Measurements from ENCODE around the gene RPUSD1.

RPUSD1 gene

DNA sequence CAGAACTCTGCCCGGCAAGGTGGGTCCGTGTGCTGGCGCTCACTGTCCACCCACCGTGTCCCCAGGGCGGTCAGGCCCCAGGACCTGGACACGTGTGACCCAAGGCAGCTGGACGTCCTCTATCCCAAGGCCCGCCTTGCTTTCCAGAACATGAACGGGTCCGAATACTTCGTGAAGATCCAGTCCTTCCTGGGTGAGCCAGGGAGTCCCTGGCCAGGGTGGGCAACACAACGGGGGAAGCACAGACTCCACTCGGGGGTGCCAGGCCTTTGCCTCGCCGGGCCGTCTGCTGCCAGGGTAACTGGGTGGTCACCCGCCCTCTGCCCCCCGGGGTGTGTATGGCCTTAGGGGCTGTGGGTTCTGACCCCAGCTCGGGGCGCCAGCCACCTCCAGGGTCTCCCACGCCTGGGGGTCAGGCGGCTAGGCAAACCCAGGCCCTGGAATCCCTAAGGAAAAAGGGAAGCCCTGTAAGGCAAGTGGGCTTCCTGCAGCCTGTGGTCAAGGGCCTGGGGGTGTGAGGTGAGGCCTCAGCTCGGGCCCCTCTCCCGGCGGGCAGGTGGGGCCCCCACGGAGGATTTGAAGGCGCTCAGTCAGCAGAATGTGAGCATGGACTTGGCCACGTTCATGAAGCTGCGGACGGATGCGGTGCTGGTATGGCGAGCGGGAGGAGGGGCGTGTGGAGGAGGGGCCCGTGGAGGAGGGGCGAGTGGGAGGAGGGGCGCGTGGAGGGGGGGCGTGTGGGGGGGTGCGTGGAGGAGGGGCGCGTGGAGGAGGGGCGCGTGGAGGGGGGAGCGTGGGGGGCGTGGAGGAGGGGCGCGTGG, 21.2 kb downstream of the RPUSD1 start:
- H3K4me1 ChIP-seq (ENCODE audit: control insufficient read depth, insufficient read depth, low read length, poor library complexity, severe bottlenecking) = no peaks in the 10 kb centered on the region

DNA sequence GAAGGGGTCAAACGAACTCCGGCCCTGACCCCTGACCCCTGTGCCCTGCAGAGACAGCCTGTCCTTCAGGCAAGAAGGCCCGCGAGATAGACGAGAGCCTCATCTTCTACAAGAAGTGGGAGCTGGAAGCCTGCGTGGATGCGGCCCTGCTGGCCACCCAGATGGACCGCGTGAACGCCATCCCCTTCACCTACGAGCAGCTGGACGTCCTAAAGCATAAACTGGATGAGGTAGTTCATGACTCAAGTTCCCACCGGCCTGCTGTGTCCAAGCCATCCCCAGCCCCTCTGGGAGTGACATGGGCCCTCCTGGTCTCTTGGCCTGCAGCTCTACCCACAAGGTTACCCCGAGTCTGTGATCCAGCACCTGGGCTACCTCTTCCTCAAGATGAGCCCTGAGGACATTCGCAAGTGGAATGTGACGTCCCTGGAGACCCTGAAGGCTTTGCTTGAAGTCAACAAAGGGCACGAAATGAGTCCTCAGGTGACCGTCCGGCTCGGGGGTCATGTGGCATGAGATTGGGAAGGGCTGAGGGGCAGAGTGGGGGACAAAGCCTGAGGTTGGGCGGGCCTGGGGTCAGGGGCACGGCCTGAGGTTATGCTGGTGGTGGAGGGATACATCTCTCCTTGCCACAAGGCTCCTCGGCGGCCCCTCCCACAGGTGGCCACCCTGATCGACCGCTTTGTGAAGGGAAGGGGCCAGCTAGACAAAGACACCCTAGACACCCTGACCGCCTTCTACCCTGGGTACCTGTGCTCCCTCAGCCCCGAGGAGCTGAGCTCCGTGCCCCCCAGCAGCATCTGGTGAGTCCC, 22.0 kb downstream of the RPUSD1 start:
- H3K4me3 ChIP-seq (ENCODE audit: insufficient read depth, low read depth, low read length, poor library complexity, severe bottlenecking) = no peak overlapping the region
- no peaks in the 10 kb centered on the region for H3K9me3 ChIP-seq (ENCODE audit: control insufficient read depth, low read length)
- H3K27ac ChIP-seq (ENCODE audit: insufficient read depth, low read length, poor library complexity, severe bottlenecking) = no peak overlapping the region
- H3K36me3 ChIP-seq (ENCODE audit: control insufficient read depth, insufficient read depth, low read length) = no peaks in the 10 kb centered on the region
- H3K4me1 ChIP-seq (ENCODE audit: control insufficient read depth, insufficient read depth, low read length, poor library complexity, severe bottlenecking) = no peaks in the 10 kb centered on the region
- no peaks in the 10 kb centered on the region for H3K27me3 ChIP-seq (replicated peaks; ENCODE audit: control insufficient read depth, insufficient read depth, low read length, poor library complexity, severe bottlenecking)
- no peak for DNase-seq

More for the DNA sequence above, 21.2 kb downstream of the RPUSD1 start:
- H3K36me3 ChIP-seq (ENCODE audit: control insufficient read depth, insufficient read depth, low read length) = no peaks in the 10 kb centered on the region
- no peak for DNase-seq
- H3K4me3 ChIP-seq (ENCODE audit: insufficient read depth, low read depth, low read length, poor library complexity, severe bottlenecking) = no peak overlapping the region
- H3K9me3 ChIP-seq (ENCODE audit: control insufficient read depth, low read length) = no peaks in the 10 kb centered on the region
- H3K27ac ChIP-seq (ENCODE audit: insufficient read depth, low read length, poor library complexity, severe bottlenecking) = no peak overlapping the region
- H3K27me3 ChIP-seq (replicated peaks; ENCODE audit: control insufficient read depth, insufficient read depth, low read length, poor library complexity, severe bottlenecking) = no peaks in the 10 kb centered on the region

DNA sequence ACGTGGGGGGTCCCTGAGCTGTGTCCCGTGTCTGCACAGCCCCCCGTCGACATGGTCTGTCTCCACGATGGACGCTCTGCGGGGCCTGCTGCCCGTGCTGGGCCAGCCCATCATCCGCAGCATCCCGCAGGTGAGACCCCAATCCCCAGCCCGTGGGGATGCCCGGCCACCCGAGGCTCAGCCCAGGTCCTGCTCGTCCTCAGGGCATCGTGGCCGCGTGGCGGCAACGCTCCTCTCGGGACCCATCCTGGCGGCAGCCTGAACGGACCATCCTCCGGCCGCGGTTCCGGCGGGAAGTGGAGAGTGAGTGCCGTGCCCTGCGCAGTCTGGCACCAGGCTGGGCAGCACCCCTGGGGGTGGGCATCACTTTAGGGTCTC, 22.7 kb downstream of the RPUSD1 start:
- Histone ChIP-seq H3K9me3 (ENCODE audit: control insufficient read depth, low read length) (no peaks in the 10 kb centered on the region), H3K27ac (ENCODE audit: insufficient read depth, low read length, poor library complexity, severe bottlenecking) (no peak overlapping the region), H3K27me3 (replicated peaks; ENCODE audit: control insufficient read depth, insufficient read depth, low read length, poor library complexity, severe bottlenecking) (no peaks in the 10 kb centered on the region), H3K36me3 (ENCODE audit: control insufficient read depth, insufficient read depth, low read length) (no peaks in the 10 kb centered on the region), H3K4me3 (ENCODE audit: insufficient read depth, low read depth, low read length, poor library complexity, severe bottlenecking) (no peak overlapping the region), H3K4me1 (ENCODE audit: control insufficient read depth, insufficient read depth, low read length, poor library complexity, severe bottlenecking) (no peaks in the 10 kb centered on the region)
- no peak for DNase-seq

DNA sequence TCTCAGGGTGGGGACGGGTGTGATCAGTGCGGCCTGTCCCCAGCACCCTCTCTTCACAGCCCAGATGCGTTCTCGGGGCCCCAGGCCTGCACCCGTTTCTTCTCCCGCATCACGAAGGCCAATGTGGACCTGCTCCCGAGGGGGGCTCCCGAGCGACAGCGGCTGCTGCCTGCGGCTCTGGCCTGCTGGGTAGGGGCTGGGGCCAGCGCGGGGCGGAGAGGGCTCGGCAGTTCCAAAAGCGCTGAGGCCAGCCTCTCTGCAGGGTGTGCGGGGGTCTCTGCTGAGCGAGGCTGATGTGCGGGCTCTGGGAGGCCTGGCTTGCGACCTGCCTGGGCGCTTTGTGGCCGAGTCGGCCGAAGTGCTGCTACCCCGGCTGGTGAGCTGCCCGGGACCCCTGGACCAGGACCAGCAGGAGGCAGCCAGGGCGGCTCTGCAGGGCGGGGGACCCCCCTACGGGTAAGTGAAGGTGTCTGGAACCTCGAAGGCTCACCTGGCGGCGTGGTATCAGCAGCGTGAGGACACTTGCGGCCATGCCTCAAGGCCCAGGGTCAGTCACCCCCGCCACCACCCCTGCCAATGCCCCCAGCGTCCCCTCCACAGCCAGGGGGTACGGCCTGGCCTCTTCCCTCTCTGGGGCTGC, 23.2 kb downstream of the RPUSD1 start:
- DNase-seq = no peak
- Histone ChIP-seq H3K9me3 (ENCODE audit: control insufficient read depth, low read length) (no peaks in the 10 kb centered on the region), H3K36me3 (ENCODE audit: control insufficient read depth, insufficient read depth, low read length) (no peaks in the 10 kb centered on the region), H3K4me3 (ENCODE audit: insufficient read depth, low read depth, low read length, poor library complexity, severe bottlenecking) (no peak overlapping the region), H3K4me1 (ENCODE audit: control insufficient read depth, insufficient read depth, low read length, poor library complexity, severe bottlenecking) (no peaks in the 10 kb centered on the region), H3K27ac (ENCODE audit: insufficient read depth, low read length, poor library complexity, severe bottlenecking) (no peak overlapping the region), H3K27me3 (replicated peaks; ENCODE audit: control insufficient read depth, insufficient read depth, low read length, poor library complexity, severe bottlenecking) (no peaks in the 10 kb centered on the region)

DNA sequence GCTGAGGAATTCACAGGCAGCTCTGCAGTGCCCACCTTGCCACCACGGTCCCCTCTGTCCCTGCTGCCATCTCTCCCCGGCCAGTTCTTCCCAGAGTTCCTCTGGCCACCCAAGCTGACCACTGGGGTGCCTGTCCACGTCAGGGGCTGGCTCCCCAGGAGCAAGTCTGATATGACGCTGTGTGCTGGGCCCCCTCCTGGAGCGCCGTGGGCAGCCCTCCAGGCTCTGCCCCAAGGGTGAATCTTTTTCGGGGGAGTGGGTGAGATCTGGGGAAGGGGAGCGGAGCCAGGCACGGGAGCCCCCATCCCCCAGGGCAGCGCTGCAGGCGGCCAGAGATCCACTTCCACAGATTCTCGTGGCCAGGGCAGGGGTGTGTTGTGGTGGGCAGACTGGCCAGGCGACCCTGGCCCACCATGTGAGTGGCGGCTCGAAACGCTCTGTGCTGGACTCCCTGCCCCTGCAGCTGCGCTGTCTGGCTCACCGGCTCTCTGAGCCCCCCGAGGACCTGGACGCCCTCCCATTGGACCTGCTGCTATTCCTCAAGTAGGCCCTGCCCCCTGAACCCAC, 23.9 kb downstream of the RPUSD1 start:
- Histone ChIP-seq H3K4me3 (ENCODE audit: insufficient read depth, low read depth, low read length, poor library complexity, severe bottlenecking) (no peak overlapping the region), H3K9me3 (ENCODE audit: control insufficient read depth, low read length) (no peaks in the 10 kb centered on the region), H3K36me3 (ENCODE audit: control insufficient read depth, insufficient read depth, low read length) (no peaks in the 10 kb centered on the region), H3K27me3 (replicated peaks; ENCODE audit: control insufficient read depth, insufficient read depth, low read length, poor library complexity, severe bottlenecking) (no peaks in the 10 kb centered on the region), H3K4me1 (ENCODE audit: control insufficient read depth, insufficient read depth, low read length, poor library complexity, severe bottlenecking) (no peaks in the 10 kb centered on the region), H3K27ac (ENCODE audit: insufficient read depth, low read length, poor library complexity, severe bottlenecking) (no peak overlapping the region)
- no peak for DNase-seq

DNA sequence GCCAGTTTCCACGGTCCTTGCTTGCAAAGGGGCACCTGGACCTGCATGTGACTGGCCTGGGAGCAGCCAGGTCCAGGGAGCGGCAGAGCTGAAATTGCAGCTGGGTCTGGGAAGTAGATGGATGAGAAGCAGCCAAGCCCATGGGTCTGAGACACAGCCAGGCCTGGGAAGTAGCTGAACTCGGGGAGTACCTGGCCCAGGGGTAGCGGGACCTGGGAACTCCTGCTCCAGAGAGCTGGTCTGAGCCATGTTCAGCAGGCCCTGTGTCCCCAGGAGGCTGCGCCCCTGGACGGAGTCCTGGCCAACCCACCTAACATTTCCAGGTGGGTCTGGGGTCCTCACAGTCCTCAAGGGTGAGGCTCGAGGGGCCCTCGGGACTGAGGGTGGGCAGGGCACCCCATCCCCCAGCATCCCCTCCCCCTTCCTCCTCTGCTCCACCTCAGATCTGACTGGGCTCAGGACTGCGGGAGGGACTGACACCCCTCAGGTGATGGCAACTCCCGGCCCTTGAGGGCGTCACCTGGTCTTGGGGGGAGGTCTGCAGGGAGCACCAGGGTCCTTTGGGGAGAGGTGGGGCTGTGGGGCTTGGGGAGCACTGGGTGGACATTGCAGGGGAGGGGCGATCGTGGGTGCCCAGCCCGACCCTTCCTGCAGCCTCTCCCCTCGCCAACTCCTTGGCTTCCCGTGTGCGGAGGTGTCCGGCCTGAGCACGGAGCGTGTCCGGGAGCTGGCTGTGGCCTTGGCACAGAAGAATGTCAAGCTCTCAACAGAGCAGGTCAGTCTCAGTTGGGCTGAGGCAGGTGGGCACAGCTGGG, 24.6 kb downstream of the RPUSD1 start:
- Histone ChIP-seq H3K4me1 (ENCODE audit: control insufficient read depth, insufficient read depth, low read length, poor library complexity, severe bottlenecking) (no peaks in the 10 kb centered on the region), H3K9me3 (ENCODE audit: control insufficient read depth, low read length) (no peaks in the 10 kb centered on the region), H3K36me3 (ENCODE audit: control insufficient read depth, insufficient read depth, low read length) (no peaks in the 10 kb centered on the region)

DNA sequence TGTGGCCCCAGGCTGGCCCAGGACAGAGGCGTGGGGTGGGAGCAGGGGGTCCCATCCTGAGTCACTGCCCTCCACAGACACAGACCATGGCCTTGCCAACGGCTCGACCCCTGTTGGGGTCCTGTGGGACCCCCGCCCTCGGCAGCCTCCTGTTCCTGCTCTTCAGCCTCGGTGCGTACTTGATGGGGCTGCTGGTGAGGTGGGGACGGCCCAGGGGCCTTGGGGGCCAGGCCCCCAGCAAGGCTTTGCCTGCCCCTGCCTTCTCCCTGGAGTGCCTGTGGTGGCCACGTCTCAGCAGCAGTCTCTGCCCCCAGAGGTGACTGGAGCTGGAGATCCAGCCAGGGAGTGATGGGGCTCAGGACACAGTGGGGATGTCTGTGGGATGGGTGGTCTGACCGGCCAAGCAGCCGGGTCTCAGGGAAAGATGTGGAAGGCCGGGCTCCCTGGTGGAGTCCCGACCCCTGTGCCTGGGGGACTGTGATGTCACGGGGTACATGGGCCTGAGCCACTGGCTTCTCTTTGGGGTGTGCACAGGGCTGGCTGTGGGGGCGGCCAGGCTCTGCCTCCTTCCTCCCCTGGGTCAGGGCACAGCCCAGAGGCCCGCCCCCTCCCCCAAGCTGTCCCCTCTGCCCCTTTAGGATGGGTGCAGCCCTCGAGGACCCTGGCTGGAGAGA, 25.4 kb downstream of the RPUSD1 start:
- DNase-seq = no peak
- Histone ChIP-seq H3K9me3 (ENCODE audit: control insufficient read depth, low read length) (no peaks in the 10 kb centered on the region), H3K27me3 (replicated peaks; ENCODE audit: control insufficient read depth, insufficient read depth, low read length, poor library complexity, severe bottlenecking) (no peaks in the 10 kb centered on the region), H3K4me1 (ENCODE audit: control insufficient read depth, insufficient read depth, low read length, poor library complexity, severe bottlenecking) (no peaks in the 10 kb centered on the region), H3K27ac (ENCODE audit: insufficient read depth, low read length, poor library complexity, severe bottlenecking) (no peak overlapping the region), H3K36me3 (ENCODE audit: control insufficient read depth, insufficient read depth, low read length) (no peaks in the 10 kb centered on the region), H3K4me3 (ENCODE audit: insufficient read depth, low read depth, low read length, poor library complexity, severe bottlenecking) (no peak overlapping the region)

More for the DNA sequence above, 24.6 kb downstream of the RPUSD1 start:
- Histone ChIP-seq H3K27me3 (replicated peaks; ENCODE audit: control insufficient read depth, insufficient read depth, low read length, poor library complexity, severe bottlenecking) (no peaks in the 10 kb centered on the region), H3K27ac (ENCODE audit: insufficient read depth, low read length, poor library complexity, severe bottlenecking) (no peak overlapping the region), H3K4me3 (ENCODE audit: insufficient read depth, low read depth, low read length, poor library complexity, severe bottlenecking) (no peak overlapping the region)
- no peak for DNase-seq

DNA sequence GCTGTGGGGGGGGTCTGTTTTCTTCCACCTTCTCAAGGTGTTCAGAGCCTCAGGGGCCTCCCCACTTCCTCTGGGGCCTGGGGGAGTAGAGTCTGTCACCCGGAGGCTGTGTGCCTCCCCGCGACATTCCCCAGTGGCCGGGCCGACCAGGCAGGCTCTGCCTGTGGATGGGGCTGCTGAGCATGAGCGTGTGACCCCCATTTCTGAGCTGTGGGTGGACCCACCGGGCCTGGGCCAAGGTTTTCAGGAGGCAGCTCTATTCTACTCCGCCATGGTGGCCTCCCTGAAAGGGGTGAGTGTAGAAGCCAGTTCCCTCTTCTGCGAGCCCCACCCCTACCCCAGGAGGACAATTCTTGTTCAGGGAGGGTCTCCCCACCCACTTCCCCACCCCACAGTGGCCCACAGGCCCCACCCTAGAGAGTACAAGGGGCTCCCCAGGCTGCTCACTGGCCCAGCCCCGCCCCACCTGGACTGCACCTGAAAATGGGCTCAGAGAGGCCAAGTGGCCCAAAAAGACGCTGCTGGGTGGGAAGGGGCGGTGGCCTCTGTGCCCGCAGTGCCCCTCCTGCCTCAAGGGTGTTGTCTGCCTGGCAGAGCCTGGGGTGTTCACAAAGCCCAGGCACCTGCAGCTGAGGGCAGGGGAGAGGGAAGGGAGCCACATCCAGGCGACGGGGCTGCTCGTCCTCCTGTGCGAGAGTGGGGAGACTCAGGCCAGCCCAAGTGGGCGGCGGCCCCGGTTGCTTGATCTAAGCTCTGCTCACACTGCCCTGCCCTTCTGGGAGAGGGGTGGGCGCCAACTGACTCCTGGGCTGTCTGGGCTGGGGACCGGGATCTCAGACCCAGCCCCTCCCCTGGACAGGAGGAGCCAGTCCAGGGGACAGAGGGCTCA, 26.3 kb downstream of the RPUSD1 start:
- no peaks in the 10 kb centered on the region for H3K4me1 ChIP-seq (ENCODE audit: control insufficient read depth, insufficient read depth, low read length, poor library complexity, severe bottlenecking)
- H3K27me3 ChIP-seq (replicated peaks; ENCODE audit: control insufficient read depth, insufficient read depth, low read length, poor library complexity, severe bottlenecking) = no peaks in the 10 kb centered on the region
- H3K36me3 ChIP-seq (ENCODE audit: control insufficient read depth, insufficient read depth, low read length) = no peaks in the 10 kb centered on the region
- H3K4me3 ChIP-seq (ENCODE audit: insufficient read depth, low read depth, low read length, poor library complexity, severe bottlenecking) = no peak overlapping the region
- no peak overlapping the region for H3K27ac ChIP-seq (ENCODE audit: insufficient read depth, low read length, poor library complexity, severe bottlenecking)
- no peak for DNase-seq
- H3K9me3 ChIP-seq (ENCODE audit: control insufficient read depth, low read length) = no peaks in the 10 kb centered on the region
